Activated CD8-positive, alpha-beta memory T cell treated with anti-CD3 and anti-CD28 coated beads, Interleukin-2, amount 10 ng/mL, durations not matched to agents 7 days and 5 days (primary cell): Measurements from ENCODE around the gene ZMYND19. TPM values are rescaled to one million over a fixed set of nuclear protein-coding genes. Genes with fewer than 3 reads are reported as not detected.
"Not testable (repeated sequence)": the region's sequence is repeated elsewhere in the genome, so short reads cannot be mapped to it uniquely, and the experiment has no call there.

Experiments
- ATAC-seq: fragments of 150-1000 bp; cut with Tn5 transposase; one replicate; pipeline ENCODE4 v1.10.0; 2021; ENCODE audit warnings: moderate library complexity
- CTCF ChIA-PET: fragments of 350-600 bp; sonication (Branson Sonifier 250); formaldehyde crosslinking; loops from one replicate; lab custom pipeline; 2021; ENCODE audit warnings: antibody characterized with exemption; lab: Charles Lee
- DNase-seq: peaks from one replicate; pipeline ENCODE4 v3.0.0-alpha.2; 2020
- H3K27ac Mint-ChIP-seq: one replicate; pipeline ENCODE4 v1.8.0; 2021; ENCODE audit warnings: mild to moderate bottlenecking, mixed read lengths
- H3K27me3 Mint-ChIP-seq: one replicate; pipeline ENCODE4 v1.8.0; 2021; ENCODE audit warnings: mixed read lengths
- H3K36me3 Mint-ChIP-seq: one replicate; pipeline ENCODE4 v1.8.0; 2021; ENCODE audit warnings: mild to moderate bottlenecking, mixed read lengths
- H3K4me1 Mint-ChIP-seq: one replicate; pipeline ENCODE4 v1.8.0; 2021; ENCODE audit warnings: mixed read lengths
- H3K4me3 Mint-ChIP-seq: one replicate; pipeline ENCODE4 v1.8.0; 2021; ENCODE audit warnings: mild to moderate bottlenecking, moderate library complexity, mixed read lengths
- H3K9me3 Mint-ChIP-seq: one replicate; pipeline ENCODE4 v1.8.0; 2022; ENCODE audit warnings: low read depth, mixed read lengths
- total RNA-seq, 2 experiments: library from RNA; stranded (reverse); gene quantifications; one replicate each; pipeline ENCODE4 v1.2.3, GENCODE V29; 2021

The ZMYND19 gene
- total RNA-seq, 2 experiments from 2014 or later, result 34.0 to 46.0 TPM

DNA sequence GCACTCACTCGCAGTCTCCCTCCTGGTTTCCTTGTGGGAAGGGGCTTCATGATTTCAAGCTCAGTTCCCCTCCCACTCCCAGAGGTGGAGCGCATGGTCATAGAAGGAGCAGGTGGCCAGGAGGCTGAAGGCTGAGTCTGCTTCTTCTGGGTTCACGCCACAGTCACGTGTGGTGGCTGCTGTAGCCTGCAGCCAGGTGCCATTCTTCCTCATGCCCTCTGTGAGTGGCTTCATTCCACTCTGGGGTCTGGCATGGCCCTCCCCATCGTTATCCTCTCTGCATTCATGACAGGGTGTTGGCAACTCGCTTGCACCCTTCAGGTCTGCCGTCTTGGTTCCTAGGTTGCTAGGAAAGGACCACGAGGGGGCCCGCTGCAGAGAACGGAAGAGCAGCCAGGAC, 35.1 kb downstream of the ZMYND19 start:
- no peak for DNase-seq
- peaks cover 9% of the 10 kb centered on the region for H3K36me3 Mint-ChIP-seq
- no peak overlapping the region for H3K27ac Mint-ChIP-seq
- ATAC-seq, result no peak
- no peaks in the 10 kb centered on the region for H3K27me3 Mint-ChIP-seq
- H3K9me3 Mint-ChIP-seq, result no peaks in the 10 kb centered on the region
- no peak overlapping the region for H3K4me3 Mint-ChIP-seq
- CTCF ChIA-PET, result interaction anchor here (1.1 kb wide), 1 partner anchor 24 kb away, joined by 3 read pairs; the partner anchor contains the start of gene DPH7
- H3K4me1 Mint-ChIP-seq, result peaks cover 12% of the 10 kb centered on the region

DNA sequence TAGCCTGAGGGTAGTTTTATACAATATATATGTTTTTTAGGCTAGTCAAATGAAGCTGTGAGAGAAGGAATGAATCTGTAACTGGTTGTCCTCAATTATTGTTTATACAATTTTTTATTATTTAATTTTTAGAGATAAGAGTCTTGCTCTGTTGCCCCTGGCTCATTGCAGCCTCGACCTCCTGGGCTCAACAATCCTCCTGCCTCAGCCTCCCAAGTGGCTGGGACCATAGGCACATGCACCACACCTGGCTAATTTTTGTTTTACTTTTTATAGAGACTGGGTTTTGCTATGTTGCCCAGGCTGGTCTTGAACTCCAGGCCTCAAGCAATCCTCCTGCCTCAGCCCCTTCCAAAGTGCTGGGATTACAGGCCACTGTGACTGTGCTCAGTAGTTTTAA, 36.0 kb downstream of the ZMYND19 start:
- no peaks in the 10 kb centered on the region for H3K27me3 Mint-ChIP-seq
- DNase-seq (no peak), ATAC-seq (no peak)
- CTCF ChIA-PET, result interaction anchor here (1.1 kb wide), 1 partner anchor 25 kb away, joined by 3 read pairs; the partner anchor contains the start of gene DPH7
- H3K27ac Mint-ChIP-seq, result no peak overlapping the region
- H3K36me3 Mint-ChIP-seq, result peaks cover 7% of the 10 kb centered on the region
- H3K4me1 Mint-ChIP-seq, result peaks cover 17% of the 10 kb centered on the region
- H3K9me3 Mint-ChIP-seq, result no peaks in the 10 kb centered on the region
- H3K4me3 Mint-ChIP-seq, result no peak overlapping the region

DNA sequence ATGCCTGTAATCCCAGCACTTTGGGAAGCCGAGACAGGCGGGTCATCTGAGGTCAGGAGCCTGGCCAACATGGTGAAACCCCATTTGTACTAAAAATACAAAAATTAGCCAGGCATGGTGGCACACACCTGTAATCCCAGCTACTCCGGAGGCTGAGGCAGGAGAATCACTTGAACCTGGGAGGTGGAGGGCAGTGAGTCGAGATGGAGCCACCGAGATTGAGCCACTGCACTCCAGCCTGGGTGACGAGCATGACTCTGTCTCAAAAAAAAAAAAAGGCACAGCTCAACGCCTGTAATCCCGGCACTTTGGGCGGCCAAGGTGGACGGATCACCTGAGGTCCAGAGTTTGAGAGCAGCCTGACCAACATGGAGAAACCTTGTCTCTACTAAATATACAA, 36.7 kb downstream of the ZMYND19 start:
- H3K27me3 Mint-ChIP-seq, H3K4me3 Mint-ChIP-seq, CTCF ChIA-PET, DNase-seq, H3K9me3 Mint-ChIP-seq, H3K36me3 Mint-ChIP-seq, H3K27ac Mint-ChIP-seq, ATAC-seq: not testable (repeated sequence)
- H3K4me1 Mint-ChIP-seq, result peaks cover 17% of the 10 kb centered on the region

DNA sequence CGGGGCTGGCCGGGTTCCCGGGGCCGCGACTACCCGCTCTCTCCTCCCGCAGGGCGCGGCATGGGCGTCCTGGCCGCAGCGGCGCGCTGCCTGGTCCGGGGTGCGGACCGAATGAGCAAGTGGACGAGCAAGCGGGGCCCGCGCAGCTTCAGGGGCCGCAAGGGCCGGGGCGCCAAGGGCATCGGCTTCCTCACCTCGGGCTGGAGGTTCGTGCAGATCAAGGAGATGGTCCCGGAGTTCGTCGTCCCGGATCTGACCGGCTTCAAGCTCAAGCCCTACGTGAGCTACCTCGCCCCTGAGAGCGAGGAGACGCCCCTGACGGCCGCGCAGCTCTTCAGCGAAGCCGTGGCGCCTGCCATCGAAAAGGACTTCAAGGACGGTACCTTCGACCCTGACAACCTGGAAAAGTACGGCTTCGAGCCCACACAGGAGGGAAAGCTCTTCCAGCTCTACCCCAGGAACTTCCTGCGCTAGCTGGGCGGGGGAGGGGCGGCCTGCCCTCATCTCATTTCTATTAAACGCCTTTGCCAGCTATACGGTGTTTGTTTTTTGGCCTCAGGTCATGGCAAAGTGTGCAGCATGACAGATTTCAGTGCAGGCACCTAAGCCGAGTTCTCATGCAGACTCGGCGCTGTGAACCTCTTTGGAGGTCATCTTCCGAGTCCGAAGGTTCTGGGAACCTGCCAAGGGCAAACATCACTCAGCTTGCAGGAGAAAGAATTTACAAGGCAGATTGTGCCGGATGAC, 38.1 kb downstream of the ZMYND19 start:
- CTCF ChIA-PET, result interaction anchor here (0.8 to 2.4 kb wide), 9 partner anchors 14 to 134 kb away, joined by 3 to 17 read pairs (median 4); partner anchors contain the start of genes EHMT1 and EXD3
- H3K36me3 Mint-ChIP-seq, result peaks cover 7% of the 10 kb centered on the region
- DNase-seq (peak; percentile 55), ATAC-seq (peak; percentile 10)
- peak overlapping the region; percentile 78 for H3K4me3 Mint-ChIP-seq
- no peaks in the 10 kb centered on the region for H3K27me3 Mint-ChIP-seq
- H3K9me3 Mint-ChIP-seq, result no peaks in the 10 kb centered on the region
- peak overlapping the region; percentile 77 for H3K27ac Mint-ChIP-seq
- H3K4me1 Mint-ChIP-seq, result peaks cover 17% of the 10 kb centered on the region

DNA sequence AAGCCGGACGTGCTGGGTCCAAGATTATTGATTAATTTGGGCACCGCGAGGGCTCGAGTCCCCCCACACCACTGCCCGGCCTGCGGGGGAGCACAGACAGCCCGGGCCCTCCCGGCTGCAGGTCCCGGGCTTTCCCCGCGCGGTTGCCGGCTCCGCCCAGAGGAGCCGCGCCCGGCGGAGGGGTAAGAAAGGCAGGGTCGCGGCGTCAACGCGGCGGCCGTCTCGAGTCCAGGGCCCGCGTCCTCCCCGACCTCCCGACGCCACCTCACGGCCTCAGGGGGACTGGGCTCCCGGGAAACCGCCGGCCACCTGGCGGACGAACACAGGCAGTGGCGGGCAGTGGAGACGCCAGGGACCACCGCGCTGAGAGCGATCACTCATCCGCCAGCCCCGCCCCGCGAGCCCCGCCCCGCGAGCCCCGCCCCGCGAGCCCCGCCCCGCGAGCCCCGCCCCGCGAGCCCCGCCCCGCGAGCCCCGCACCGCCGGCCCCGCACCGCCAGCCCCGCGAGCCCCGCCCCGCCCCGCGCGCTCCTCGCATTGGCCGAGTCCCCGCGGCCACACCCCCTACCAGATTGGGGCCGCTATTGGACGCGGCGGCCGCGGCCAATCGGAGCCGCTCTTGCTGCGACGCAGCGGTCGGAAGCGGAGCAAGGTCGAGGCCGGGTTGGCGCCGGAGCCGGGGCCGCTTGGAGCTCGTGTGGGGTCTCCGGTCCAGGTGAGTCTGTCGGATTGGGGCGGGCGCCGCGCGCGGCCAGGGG, 38.9 kb downstream of the ZMYND19 start, which contains the start of gene MRPL41:
Gene MRPL41, plus strand, starts transcription at position 616 of the 758 bp plus-strand sequence. CDS start 203 bp downstream, outside the sequence.
- DNase-seq, result peak; percentile 93
- H3K4me1 Mint-ChIP-seq, result peaks cover 17% of the 10 kb centered on the region
- ATAC-seq, result peak; percentile 94
- H3K27me3 Mint-ChIP-seq, result no peaks in the 10 kb centered on the region
- H3K36me3 Mint-ChIP-seq, result peaks cover 7% of the 10 kb centered on the region
- H3K4me3 Mint-ChIP-seq, result peak within 1 kb of the TSS; percentile 78
- peak within 1 kb of the TSS; percentile 77 for H3K27ac Mint-ChIP-seq
- CTCF ChIA-PET, result interaction anchor here (0.8 to 2.4 kb wide), 10 partner anchors 13 to 133 kb away, joined by 3 to 17 read pairs (median 4); partner anchors contain the start of genes EHMT1 and EXD3
- no peaks in the 10 kb centered on the region for H3K9me3 Mint-ChIP-seq

DNA sequence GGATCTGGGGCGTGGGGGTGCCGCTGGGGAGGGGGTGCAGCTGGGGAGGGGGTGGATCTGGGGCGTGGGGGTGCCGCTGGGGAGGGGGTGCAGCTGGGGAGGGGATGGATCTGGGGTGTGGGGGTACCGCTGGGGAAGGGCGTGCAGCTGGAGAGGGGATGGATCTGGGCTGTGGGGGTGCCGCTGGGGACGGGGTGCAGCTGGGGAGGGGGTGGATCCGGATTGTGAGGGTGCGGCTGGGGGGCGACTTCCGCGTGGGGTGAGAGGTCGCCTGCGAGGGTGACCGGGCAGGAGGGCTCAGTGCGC, 39.4 kb downstream of the ZMYND19 start:
- H3K27ac Mint-ChIP-seq, result peak overlapping the region; percentile 40
- ATAC-seq, DNase-seq, H3K9me3 Mint-ChIP-seq, H3K36me3 Mint-ChIP-seq, H3K27me3 Mint-ChIP-seq: not testable (repeated sequence)
- peak overlapping the region; percentile 78 for H3K4me3 Mint-ChIP-seq
- CTCF ChIA-PET, result interaction anchor here (0.5 to 2.4 kb wide), 3 partner anchors 13 to 466 kb away, joined by 3 to 17 read pairs (median 9); no protein-coding TSS in a partner anchor
- peaks cover 17% of the 10 kb centered on the region for H3K4me1 Mint-ChIP-seq

DNA sequence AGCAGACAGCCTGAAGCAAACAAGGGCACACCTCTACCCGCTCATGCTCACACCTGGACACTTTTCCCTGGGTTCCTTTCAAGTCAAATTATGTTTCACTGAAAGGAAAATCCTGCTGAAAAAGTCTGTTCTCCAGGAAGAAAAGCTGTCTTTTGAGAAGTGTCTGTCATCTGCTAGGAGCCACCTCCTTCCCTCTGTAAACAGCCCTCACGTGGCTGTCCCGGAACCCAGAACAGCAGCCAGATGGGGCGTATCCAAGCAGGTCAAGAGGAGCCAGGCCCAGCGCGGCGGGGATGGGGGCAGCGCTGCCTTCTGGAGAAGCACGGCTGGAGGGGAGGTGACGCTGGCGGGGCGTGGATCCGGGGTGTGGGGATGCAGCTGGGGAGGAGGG, 40.1 kb downstream of the ZMYND19 start, which contains the start of gene PNPLA7:
Gene PNPLA7, minus strand, starts transcription at position 172 of the 391 bp plus-strand sequence. CDS start 205 bp downstream, outside the sequence.
- H3K9me3 Mint-ChIP-seq, result no peaks in the 10 kb centered on the region
- peaks cover 3% of the 10 kb centered on the region for H3K36me3 Mint-ChIP-seq
- H3K4me3 Mint-ChIP-seq, result peak within 1 kb of the TSS; percentile 78
- DNase-seq, result peak; percentile 72
- peaks cover 17% of the 10 kb centered on the region for H3K4me1 Mint-ChIP-seq
- no peaks in the 10 kb centered on the region for H3K27me3 Mint-ChIP-seq
- CTCF ChIA-PET, result interaction anchor here (0.5 to 2.4 kb wide), 4 partner anchors 12 to 465 kb away, joined by 3 to 17 read pairs (median 6); partner anchors contain the start of gene ZMYND19
- ATAC-seq, result no peak
- peak within 1 kb of the TSS; percentile 69 for H3K27ac Mint-ChIP-seq

DNA sequence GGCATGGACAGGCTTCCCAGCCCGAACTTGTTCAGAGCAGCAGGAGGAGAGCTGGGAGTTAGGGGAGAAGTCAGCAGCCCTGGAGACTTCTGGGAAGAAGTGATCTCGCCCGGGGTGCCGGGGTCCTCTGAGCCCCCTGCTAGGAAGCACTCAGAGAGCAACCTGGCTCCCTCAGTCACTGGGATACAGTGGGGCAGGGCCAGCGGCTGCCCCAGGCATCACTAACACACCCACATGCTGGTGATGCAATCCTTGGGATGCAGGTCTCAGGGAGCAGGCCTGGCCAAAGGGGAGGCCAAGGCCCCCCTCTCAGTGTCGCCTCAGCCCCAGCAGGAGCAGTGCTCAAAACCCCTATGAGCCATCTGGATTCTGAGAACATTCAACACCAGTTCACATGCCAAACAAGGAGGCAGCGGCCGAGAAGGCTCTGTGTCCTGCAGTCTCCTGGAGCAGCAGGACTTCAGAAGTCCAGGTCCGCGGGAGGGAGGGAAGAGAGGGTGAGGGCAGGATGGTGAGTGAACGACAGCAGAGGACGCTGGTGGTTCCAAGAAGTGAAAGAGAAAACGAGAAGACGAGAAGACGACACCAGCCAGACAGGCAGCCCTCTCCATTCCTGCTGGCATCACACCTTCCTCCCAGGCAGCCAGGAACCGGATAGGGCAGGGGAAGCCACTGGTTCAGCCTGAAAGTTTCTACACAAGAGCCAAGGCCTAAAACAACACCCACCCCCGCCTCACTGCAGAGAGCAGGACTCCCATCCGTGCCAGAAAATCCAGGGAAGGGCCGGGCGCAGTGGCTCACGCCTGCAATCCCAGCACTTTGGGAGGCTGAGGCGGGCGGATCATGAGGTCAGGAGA, 42.4 kb downstream of the ZMYND19 start:
- Mint-ChIP-seq H3K27me3 (no peaks in the 10 kb centered on the region), H3K4me1 (peaks cover 21% of the 10 kb centered on the region), H3K36me3 (no peaks in the 10 kb centered on the region), H3K27ac (no peak overlapping the region), H3K9me3 (no peaks in the 10 kb centered on the region), H3K4me3 (no peak overlapping the region)
- no peak for ATAC-seq
- CTCF ChIA-PET, result interaction anchor here (1.1 kb wide), 1 partner anchor 124 kb away, joined by 3 read pairs; no protein-coding TSS in a partner anchor
- no peak for DNase-seq

DNA sequence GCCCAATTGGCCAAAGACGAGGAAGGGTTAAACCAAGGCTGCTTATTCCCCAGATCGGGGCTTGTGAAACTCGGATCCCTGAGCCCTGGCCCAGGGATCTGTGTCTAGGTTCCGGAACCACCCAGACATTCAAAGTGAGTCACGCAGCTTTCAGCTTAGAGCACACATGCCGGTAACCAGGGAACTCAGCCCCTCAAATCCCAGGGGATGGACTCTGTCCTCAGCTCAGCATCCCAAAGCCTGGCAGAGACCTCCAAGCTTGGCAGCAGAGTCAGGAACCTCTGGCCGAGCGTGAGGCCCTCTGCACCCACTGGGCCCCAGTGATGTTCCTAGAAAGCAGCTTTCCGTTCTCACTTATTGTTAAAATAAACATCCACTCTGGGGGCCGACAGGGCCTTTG, 45.2 kb downstream of the ZMYND19 start:
- ATAC-seq (no peak), DNase-seq (no peak)
- Mint-ChIP-seq H3K9me3 (no peaks in the 10 kb centered on the region), H3K27me3 (no peaks in the 10 kb centered on the region), H3K36me3 (no peaks in the 10 kb centered on the region), H3K4me1 (peaks cover 11% of the 10 kb centered on the region), H3K4me3 (no peak overlapping the region), H3K27ac (no peak overlapping the region)
- CTCF ChIA-PET, result interaction anchor here (0.9 to 2.7 kb wide), 5 partner anchors 9 to 226 kb away, joined by 3 to 17 read pairs (median 3); partner anchors contain the start of gene EXD3

DNA sequence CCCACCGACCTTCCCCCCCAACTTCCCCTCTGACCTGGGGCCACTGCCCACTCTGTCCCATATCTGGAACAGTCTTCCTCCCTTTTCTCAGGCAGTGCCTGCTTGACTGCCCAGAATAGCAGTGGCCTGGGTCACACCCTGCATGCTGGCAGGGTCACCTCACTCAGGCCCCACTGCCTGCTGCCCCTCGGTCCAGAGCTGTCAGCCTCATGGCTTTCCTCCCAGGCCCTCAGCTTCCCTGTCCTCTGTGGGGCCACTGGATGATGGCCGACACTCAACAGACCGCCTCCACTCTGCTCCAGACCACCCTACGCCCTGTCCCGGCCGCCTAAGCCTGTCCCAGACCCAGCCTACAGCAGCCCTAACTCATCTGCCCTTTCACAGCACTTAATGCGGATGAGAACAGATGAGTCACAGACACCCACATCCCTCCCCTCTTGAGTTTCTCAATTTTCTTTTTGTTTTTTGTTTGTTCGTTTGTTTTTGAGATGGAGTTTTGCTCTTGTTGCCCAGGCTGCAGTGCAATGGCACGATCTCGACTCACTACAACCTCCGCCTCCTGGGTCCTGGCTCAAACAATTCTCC, 46.0 kb downstream of the ZMYND19 start:
- Mint-ChIP-seq H3K4me1 (peaks cover 6% of the 10 kb centered on the region), H3K27ac (peak overlapping the region; percentile 14), H3K4me3 (no peak overlapping the region), H3K27me3 (no peaks in the 10 kb centered on the region), H3K36me3 (no peaks in the 10 kb centered on the region), H3K9me3 (no peaks in the 10 kb centered on the region)
- DNase-seq (no peak), ATAC-seq (peak; percentile 60)
- CTCF ChIA-PET, result interaction anchor here (1.0 to 2.7 kb wide), 4 partner anchors 8 to 227 kb away, joined by 3 to 17 read pairs (median 3); partner anchors contain the start of gene EXD3

DNA sequence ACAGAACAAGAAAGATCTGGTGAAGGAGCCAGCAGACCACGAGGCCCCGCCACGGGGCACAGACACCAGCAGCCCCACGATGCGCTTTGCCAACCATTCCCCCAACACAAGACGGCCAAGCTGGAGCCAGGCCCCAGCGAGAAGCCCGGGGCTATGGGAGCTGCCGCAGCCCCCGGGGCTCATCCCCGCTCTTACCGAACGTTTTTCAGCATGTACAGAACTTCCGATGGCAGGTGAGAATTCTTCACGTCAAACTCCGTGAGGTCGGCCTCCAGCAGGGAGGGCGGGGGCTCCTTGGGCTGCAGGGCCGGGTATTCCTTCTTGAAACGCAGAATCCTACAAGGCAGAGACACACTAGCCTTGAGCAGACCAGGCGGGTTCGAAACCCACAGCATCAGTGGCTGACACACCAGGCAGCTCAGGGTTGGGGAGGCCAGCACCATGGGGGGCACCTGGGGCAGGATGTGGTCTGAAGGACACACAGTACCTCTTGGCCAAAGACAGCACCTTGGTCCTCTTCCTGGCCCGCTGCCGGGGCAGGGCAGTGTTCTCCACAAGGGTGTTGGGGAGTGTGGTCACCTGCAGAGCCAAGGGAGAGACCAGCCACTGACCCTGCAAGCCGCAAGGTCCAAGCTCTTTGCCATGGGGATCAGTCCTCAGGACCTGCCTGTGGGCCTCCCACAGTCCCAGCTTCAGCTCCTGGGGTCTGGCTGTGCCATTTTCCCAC, 46.9 kb downstream of the ZMYND19 start:
- CTCF ChIA-PET, result interaction anchor here (1.7 kb wide), 1 partner anchor 12 kb away, joined by 4 read pairs; no protein-coding TSS in a partner anchor
- no peaks in the 10 kb centered on the region for H3K9me3 Mint-ChIP-seq
- DNase-seq (no peak), ATAC-seq (no peak)
- H3K4me3 Mint-ChIP-seq, result no peak overlapping the region
- H3K27ac Mint-ChIP-seq, result no peak overlapping the region
- H3K4me1 Mint-ChIP-seq, result peaks cover 6% of the 10 kb centered on the region
- no peaks in the 10 kb centered on the region for H3K36me3 Mint-ChIP-seq
- no peaks in the 10 kb centered on the region for H3K27me3 Mint-ChIP-seq
